GM18498 (cell line): ENCODE data around the gene GHSR.

Experiments used
- ATAC-seq: cut with Tn5 transposase; IDR thresholded peaks from one replicate; pipeline ENCODE4 v1.9.1; 2021; ENCODE audit warnings: mild to moderate bottlenecking, moderate library complexity; ENCODE audit not compliant: unreplicated experiment

GHSR gene

GRCh38 chr3:172438186-172438585 lies 10.1 kb downstream of the GHSR start:
- no peak for ATAC-seq

- ATAC-seq, result no peak
These were observed 10.5 kb downstream of the GHSR start for GRCh38 chr3:172437713-172438112.

- ATAC-seq, result no peak
These were observed 32.9 kb downstream of the GHSR start for GRCh38 chr3:172415323-172415722.

GRCh38 chr3:172411478-172411947 lies 36.7 kb downstream of the GHSR start:
- ATAC-seq, result no peak

GRCh38 chr3:172410702-172411477 lies 37.4 kb downstream of the GHSR start:
- no peak for ATAC-seq

GRCh38 chr3:172407872-172408271 lies 40.4 kb downstream of the GHSR start:
- no peak for ATAC-seq

GRCh38 chr3:172405914-172406313 lies 42.3 kb downstream of the GHSR start:
- no peak for ATAC-seq

GRCh38 chr3:172404237-172404962 lies 43.9 kb downstream of the GHSR start:
- no peak for ATAC-seq

GRCh38 chr3:172402892-172403643 lies 45.2 kb downstream of the GHSR start:
- no peak for ATAC-seq

- no peak for ATAC-seq
These were observed 46.2 kb downstream of the GHSR start for GRCh38 chr3:172402090-172402489.

- ATAC-seq, result no peak
These were observed 49.8 kb downstream of the GHSR start for GRCh38 chr3:172398484-172398883.

GRCh38 chr3:172397716-172398405 lies 50.4 kb downstream of the GHSR start:
- ATAC-seq, result no peak

- no peak for ATAC-seq
These were observed 51.9 kb downstream of the GHSR start for GRCh38 chr3:172396400-172396799.

GRCh38 chr3:172394692-172395091 lies 53.6 kb downstream of the GHSR start:
- ATAC-seq, result no peak
